NCI-H1417 treated with DMSO at 0.1 percent for 48 hours (cell line): Measurements from ENCODE around the gene STK16.

ENCODE experiments used
- DNase-seq: peaks from one replicate; lab custom pipeline; 2025; lab: John Stamatoyannopoulos, UW

The STK16 gene

GRCh38 chr2:219289195-219289536, 43.9 kb downstream of the STK16 start:
- DNase-seq = no peak

- no peak for DNase-seq
These were observed 44.5 kb downstream of the STK16 start for GRCh38 chr2:219289537-219290361.

- DNase-seq = no peak
These were observed 45.3 kb downstream of the STK16 start for GRCh38 chr2:219290381-219291171.

- DNase-seq = no peak
These were observed 46.1 kb downstream of the STK16 start for GRCh38 chr2:219291394-219291793.

GRCh38 chr2:219291910-219292490, 46.7 kb downstream of the STK16 start:
- DNase-seq = no peak

GRCh38 chr2:219292616-219293015, 47.3 kb downstream of the STK16 start:
- no peak for DNase-seq

GRCh38 chr2:219293736-219294231, 48.5 kb downstream of the STK16 start:
- DNase-seq = no peak

- no peak for DNase-seq
These were observed 49.4 kb downstream of the STK16 start for GRCh38 chr2:219294356-219295351.

- DNase-seq = no peak
These were observed 50.9 kb downstream of the STK16 start for GRCh38 chr2:219296142-219296541.

- DNase-seq = no peak
These were observed 51.5 kb downstream of the STK16 start for GRCh38 chr2:219296631-219297391.

- DNase-seq = no peak
These were observed 52.6 kb downstream of the STK16 start for GRCh38 chr2:219297766-219298456.

- DNase-seq = no peak
These were observed 53.6 kb downstream of the STK16 start for GRCh38 chr2:219298759-219299371.

GRCh38 chr2:219299372-219299760, 54.1 kb downstream of the STK16 start:
- DNase-seq = no peak
